Stimulated activated CD8-positive, alpha-beta memory T cell treated with anti-CD3 and anti-CD28 coated beads, Interleukin-7, amount 100 ng/mL, for 48 hours (primary cell): ENCODE results near the gene KLK11.

ENCODE experiments used
- DNase-seq, 2 donors: peaks; one replicate each; pipeline ENCODE4 v3.0.0-alpha.2; 2020; ENCODE audit warnings: low read depth in 1 of 2; ENCODE audit errors: extremely low read depth in 1 of 2

Gene KLK11

GRCh38 chr19:51029718-51030117, 3.3 kb upstream of the KLK11 start:
- no peak for DNase-seq

- DNase-seq = no peak
Observed at GRCh38 chr19:51027873-51028272, 1.5 kb upstream of the KLK11 start.

- no peak for DNase-seq
Observed at GRCh38 chr19:51027126-51027806, 850 bp upstream of the KLK11 start.

- DNase-seq = no peak
Observed at GRCh38 chr19:51025809-51026553, 435 bp downstream of the KLK11 start.

GRCh38 chr19:51025401-51025800, 1.0 kb downstream of the KLK11 start:
- no peak for DNase-seq

- DNase-seq = no peak
Observed at GRCh38 chr19:51024924-51025323, 1.5 kb downstream of the KLK11 start.

- no peak for DNase-seq
Observed at GRCh38 chr19:51023946-51024345, 2.5 kb downstream of the KLK11 start.

GRCh38 chr19:51022526-51022925, 3.9 kb downstream of the KLK11 start:
- no peak for DNase-seq

GRCh38 chr19:51020988-51021651, 5.3 kb downstream of the KLK11 start:
- no peak for DNase-seq

GRCh38 chr19:51019544-51019925, 6.9 kb downstream of the KLK11 start, which contains the start of gene KLK10:
KLK10 (minus strand) TSS chr19:51019709; CDS start chr19:51019130, 579 bp downstream.
- no peak for DNase-seq

GRCh38 chr19:51018745-51019543, 7.5 kb downstream of the KLK11 start:
- no peak for DNase-seq

GRCh38 chr19:51016798-51017683, 9.4 kb downstream of the KLK11 start:
- peak; percentile 19 to 36 for DNase-seq

- no peak for DNase-seq
Observed at GRCh38 chr19:51015691-51016267, 10.6 kb downstream of the KLK11 start.

- no peak for DNase-seq
Observed at GRCh38 chr19:51014242-51014641, 12.2 kb downstream of the KLK11 start.

- DNase-seq = no peak
Observed at GRCh38 chr19:51012661-51013190, 13.7 kb downstream of the KLK11 start.

- no peak for DNase-seq
Observed at GRCh38 chr19:51010066-51010795, 16.2 kb downstream of the KLK11 start.

GRCh38 chr19:51009061-51009891, 17.1 kb downstream of the KLK11 start:
- no peak for DNase-seq

GRCh38 chr19:51007488-51007887, 18.9 kb downstream of the KLK11 start:
- no peak for DNase-seq
